Measurements from ENCODE around the gene LRRC26. TPM values are rescaled to one million over a fixed set of nuclear protein-coding genes. Genes with fewer than 3 reads are reported as not detected.

Gene LRRC26
- total and polyA plus RNA-seq, 2 of the 13 experiments (the other 11 are each of a cell fraction or from before 2014, with no cell fraction given): not detected

DNA sequence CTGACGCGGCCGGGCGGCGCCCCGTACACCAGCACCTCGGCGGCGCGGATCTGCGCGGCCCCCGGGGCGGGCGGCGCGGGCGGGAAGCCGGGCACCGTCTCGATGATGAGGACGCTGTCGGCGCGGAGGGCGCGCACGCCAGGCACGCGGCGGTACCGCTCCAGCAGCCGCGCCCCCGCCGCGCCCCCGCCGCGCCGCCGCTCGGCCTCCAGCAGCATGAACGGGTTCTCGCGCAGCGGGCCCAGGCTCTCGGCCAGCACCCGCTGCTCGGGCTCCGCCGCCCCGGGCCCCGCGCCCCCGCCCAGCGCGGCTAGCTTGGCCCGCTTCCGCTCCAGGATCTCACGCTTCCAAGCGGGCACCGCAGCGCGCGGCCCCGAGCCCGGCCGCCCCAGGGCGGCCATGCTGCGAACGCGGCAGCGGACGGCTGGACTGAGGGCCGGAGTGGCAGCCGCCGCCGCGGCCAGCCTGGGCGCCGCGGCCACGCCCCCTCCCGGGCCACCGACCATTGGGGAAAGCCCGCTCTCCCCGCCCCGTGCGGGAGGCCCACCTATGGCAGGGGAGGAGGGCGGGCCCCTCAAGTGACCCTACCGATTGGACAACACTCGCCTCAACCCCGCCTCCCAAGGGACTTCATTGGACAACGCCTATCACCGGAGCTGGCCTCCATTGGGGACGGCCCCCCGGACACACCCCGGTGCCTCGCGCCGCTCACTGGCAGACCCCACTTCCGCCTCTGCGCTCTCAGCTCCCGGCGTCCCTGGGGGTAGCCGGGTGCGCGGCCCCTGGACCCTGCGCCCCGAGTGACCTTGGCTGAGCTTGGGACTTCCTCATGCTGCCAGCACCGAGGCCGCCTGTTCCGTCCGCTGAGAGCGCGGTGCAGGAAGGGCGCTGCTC lies 30.7 kb upstream of the LRRC26 start, which contains the start of gene TPRN (continued):
- TF ChIP-seq KLF12 (CRISPR knock-in tag; IDR thresholded peaks at IDR 0.05; ENCODE audit: borderline replicate concordance) (peak; percentile 52; the same call in 1 of the 2 replicates), RFXAP (CRISPR knock-in tag; IDR thresholded peaks at IDR 0.05; ENCODE audit: borderline replicate concordance) (peak; percentile 79), SRF (IDR thresholded peaks at IDR 0.05; ENCODE audit: low read depth, low read length) (no peak), ZNF790 (CRISPR knock-in tag; IDR thresholded peaks at IDR 0.05; ENCODE audit: borderline replicate concordance) (peak; percentile 87; the same call in 1 of the 2 replicates), MXD3 (CRISPR knock-in tag; IDR thresholded peaks at IDR 0.05) (peak; percentile 80; the same call in 1 of the 2 replicates), ZNF556 (CRISPR knock-in tag; IDR thresholded peaks at IDR 0.05; ENCODE audit: borderline replicate concordance) (no peak; the same call in 1 of the 2 replicates), ZNF616 (CRISPR knock-in tag; IDR thresholded peaks at IDR 0.05; ENCODE audit: low read depth) (no peak), NRL (CRISPR knock-in tag; IDR thresholded peaks at IDR 0.05; ENCODE audit: borderline replicate concordance) (peak; percentile 69; the same call in 1 of the 2 replicates), ZNF773 (CRISPR knock-in tag; IDR thresholded peaks at IDR 0.05; ENCODE audit: borderline replicate concordance) (peak; percentile 45; the same call in 1 of the 2 replicates), ZFY (CRISPR knock-in tag; IDR thresholded peaks at IDR 0.05) (peak; percentile 84), ZNF782 (CRISPR knock-in tag; IDR thresholded peaks at IDR 0.05; ENCODE audit: borderline replicate concordance) (no peak), ZNF768 (CRISPR knock-in tag; IDR thresholded peaks at IDR 0.05) (peak; percentile 66), ATF7 (IDR thresholded peaks at IDR 0.05) (no peak), ATF7 (CRISPR knock-in tag; IDR thresholded peaks at IDR 0.05) (no peak), ZNF883 (CRISPR knock-in tag; IDR thresholded peaks at IDR 0.05; ENCODE audit: not compliant biosample characterization) (peak; percentile 65), TSC22D2 (CRISPR knock-in tag; IDR thresholded peaks at IDR 0.05; ENCODE audit: borderline replicate concordance) (no peak), TARDBP (CRISPR knock-in tag; IDR thresholded peaks at IDR 0.05) (peak; percentile 90), ZFAT (CRISPR knock-in tag; conservative IDR thresholded peaks at IDR 0.05) (0 out of 2 replicates have a peak, but pooled peaks have one; percentile 52), HNRNPUL1 (IDR thresholded peaks at IDR 0.05; ENCODE audit: low read depth, low read length) (no peak), NFKBIZ (CRISPR knock-in tag; IDR thresholded peaks at IDR 0.05) (no peak), BHLHE40 (IDR thresholded peaks at IDR 0.05; ENCODE audit: low read length) (no peak), ZNF225 (CRISPR knock-in tag; IDR thresholded peaks at IDR 0.05) (peak; percentile 75; the same call in 1 of the 2 replicates), ZNF552 (CRISPR knock-in tag; IDR thresholded peaks at IDR 0.05; ENCODE audit: borderline replicate concordance) (no peak), DNMT3B (CRISPR knock-in tag; conservative IDR thresholded peaks at IDR 0.05) (0 out of 2 replicates have a peak, but pooled peaks have one; percentile 40), ZBTB2 (CRISPR knock-in tag; IDR thresholded peaks at IDR 0.05; ENCODE audit: low read depth) (peak; percentile 91)
- TF ChIP-seq, protein P1, sequence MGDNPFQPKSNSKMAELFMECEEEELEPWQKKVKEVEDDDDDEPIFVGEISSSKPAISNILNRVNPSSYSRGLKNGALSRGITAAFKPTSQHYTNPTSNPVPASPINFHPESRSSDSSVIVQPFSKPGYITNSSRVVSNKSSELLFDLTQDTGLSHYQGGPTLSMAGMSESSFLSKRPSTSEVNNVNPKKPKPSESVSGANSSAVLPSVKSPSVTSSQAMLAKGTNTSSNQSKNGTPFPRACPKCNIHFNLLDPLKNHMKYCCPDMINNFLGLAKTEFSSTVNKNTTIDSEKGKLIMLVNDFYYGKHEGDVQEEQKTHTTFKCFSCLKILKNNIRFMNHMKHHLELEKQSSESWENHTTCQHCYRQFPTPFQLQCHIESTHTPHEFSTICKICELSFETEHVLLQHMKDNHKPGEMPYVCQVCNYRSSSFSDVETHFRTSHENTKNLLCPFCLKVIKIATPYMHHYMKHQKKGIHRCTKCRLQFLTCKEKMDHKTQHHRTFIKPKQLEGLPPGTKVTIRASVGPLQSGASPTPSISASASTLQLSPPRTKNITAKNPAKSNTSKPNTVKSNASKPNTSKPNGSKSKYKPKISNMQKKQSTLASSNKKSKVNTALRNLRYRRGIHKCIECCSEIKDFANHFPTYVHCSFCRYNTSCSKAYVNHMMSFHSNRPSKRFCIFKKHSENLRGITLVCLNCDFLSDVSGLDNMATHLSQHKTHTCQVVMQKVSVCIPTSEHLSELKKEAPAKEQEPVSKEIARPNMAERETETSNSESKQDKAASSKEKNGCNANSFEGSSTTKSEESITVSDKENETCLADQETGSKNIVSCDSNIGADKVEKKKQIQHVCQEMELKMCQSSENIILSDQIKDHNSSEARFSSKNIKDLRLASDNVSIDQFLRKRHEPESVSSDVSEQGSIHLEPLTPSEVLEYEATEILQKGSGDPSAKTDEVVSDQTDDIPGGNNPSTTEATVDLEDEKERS (CRISPR knock-in tag; IDR thresholded peaks at IDR 0.05): peak; percentile 76

Measured in HepG2 (cell line).